Measurements from ENCODE around the gene FAM13B.
"Not testable (repeated sequence)": the region's sequence is repeated elsewhere in the genome, so short reads cannot be mapped to it uniquely, and the experiment has no call there.

Gene FAM13B

GRCh38 chr5:138032572-138033385 lies at the start of gene FAM13B:
Gene FAM13B (minus strand): TSS chr5:138033079. CDS start chr5:138019111, 13,968 bp downstream.
- peak; percentile 56 for DNase-seq (ENCODE audit: low read depth, low spot score)

- DNase-seq (ENCODE audit: low read depth, low spot score): no peak
These were observed 49.2 kb upstream of the FAM13B start for GRCh38 chr5:138082033-138082432.

GRCh38 chr5:138078006-138078643 lies 45.2 kb upstream of the FAM13B start:
- DNase-seq (ENCODE audit: low read depth, low spot score): no peak

- no peak for DNase-seq (ENCODE audit: low read depth, low spot score)
These were observed 44.3 kb upstream of the FAM13B start for GRCh38 chr5:138077064-138077696.

- DNase-seq (ENCODE audit: low read depth, low spot score): not testable (repeated sequence)
These were observed 37.1 kb upstream of the FAM13B start for GRCh38 chr5:138070026-138070425.

- peak; percentile 41 for DNase-seq (ENCODE audit: low read depth, low spot score)
These were observed 36.1 kb upstream of the FAM13B start for GRCh38 chr5:138068742-138069600.

GRCh38 chr5:138067945-138068344 lies 35.1 kb upstream of the FAM13B start:
- no peak for DNase-seq (ENCODE audit: low read depth, low spot score)

GRCh38 chr5:138065102-138065501 lies 32.2 kb upstream of the FAM13B start:
- DNase-seq (ENCODE audit: low read depth, low spot score): no peak

GRCh38 chr5:138064526-138064925 lies 31.6 kb upstream of the FAM13B start:
- no peak for DNase-seq (ENCODE audit: low read depth, low spot score)

GRCh38 chr5:138054847-138055558 lies 22.1 kb upstream of the FAM13B start:
- no peak for DNase-seq (ENCODE audit: low read depth, low spot score)

GRCh38 chr5:138054206-138054605 lies 21.3 kb upstream of the FAM13B start:
- no peak for DNase-seq (ENCODE audit: low read depth, low spot score)

- no peak for DNase-seq (ENCODE audit: low read depth, low spot score)
These were observed 20.7 kb upstream of the FAM13B start for GRCh38 chr5:138053554-138053953.

GRCh38 chr5:138052718-138053117 lies 19.8 kb upstream of the FAM13B start:
- not testable (repeated sequence) for DNase-seq (ENCODE audit: low read depth, low spot score)

- DNase-seq (ENCODE audit: low read depth, low spot score): no peak
These were observed 18.8 kb upstream of the FAM13B start for GRCh38 chr5:138051441-138052296.

GRCh38 chr5:138045283-138045682 lies 12.4 kb upstream of the FAM13B start:
- DNase-seq (ENCODE audit: low read depth, low spot score): not testable (repeated sequence)

GRCh38 chr5:138038826-138039225 lies 5.9 kb upstream of the FAM13B start:
- DNase-seq (ENCODE audit: low read depth, low spot score): no peak

GRCh38 chr5:138037907-138038633 lies 5.2 kb upstream of the FAM13B start:
- DNase-seq (ENCODE audit: low read depth, low spot score): no peak

- DNase-seq (ENCODE audit: low read depth, low spot score): no peak
These were observed 4.4 kb upstream of the FAM13B start for GRCh38 chr5:138037271-138037670.
